HT-29 (cell line): Measurements from ENCODE around the gene PRSS48. TPM values are rescaled to one million over a fixed set of nuclear protein-coding genes. Genes with fewer than 3 reads are reported as not detected.
"Not testable (repeated sequence)": the region's sequence is repeated elsewhere in the genome, so short reads cannot be mapped to it uniquely, and the experiment has no call there.

Source experiments
- DNase-seq: peaks from one replicate; pipeline ENCODE4 v3.0.0-alpha.2; 2015; ENCODE audit warnings: low spot score
- total RNA-seq: library from RNA; depleted of rRNA; stranded (reverse); fragments of >200 nt; shearing (Covaris generic); gene quantifications from 2 replicates; pipeline ENCODE4 v1.2.3, GENCODE V29; 2014; rRNA removed

Gene PRSS48, protein sequence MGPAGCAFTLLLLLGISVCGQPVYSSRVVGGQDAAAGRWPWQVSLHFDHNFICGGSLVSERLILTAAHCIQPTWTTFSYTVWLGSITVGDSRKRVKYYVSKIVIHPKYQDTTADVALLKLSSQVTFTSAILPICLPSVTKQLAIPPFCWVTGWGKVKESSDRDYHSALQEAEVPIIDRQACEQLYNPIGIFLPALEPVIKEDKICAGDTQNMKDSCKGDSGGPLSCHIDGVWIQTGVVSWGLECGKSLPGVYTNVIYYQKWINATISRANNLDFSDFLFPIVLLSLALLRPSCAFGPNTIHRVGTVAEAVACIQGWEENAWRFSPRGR
- total RNA-seq, result not detected in 2 replicates

DNA sequence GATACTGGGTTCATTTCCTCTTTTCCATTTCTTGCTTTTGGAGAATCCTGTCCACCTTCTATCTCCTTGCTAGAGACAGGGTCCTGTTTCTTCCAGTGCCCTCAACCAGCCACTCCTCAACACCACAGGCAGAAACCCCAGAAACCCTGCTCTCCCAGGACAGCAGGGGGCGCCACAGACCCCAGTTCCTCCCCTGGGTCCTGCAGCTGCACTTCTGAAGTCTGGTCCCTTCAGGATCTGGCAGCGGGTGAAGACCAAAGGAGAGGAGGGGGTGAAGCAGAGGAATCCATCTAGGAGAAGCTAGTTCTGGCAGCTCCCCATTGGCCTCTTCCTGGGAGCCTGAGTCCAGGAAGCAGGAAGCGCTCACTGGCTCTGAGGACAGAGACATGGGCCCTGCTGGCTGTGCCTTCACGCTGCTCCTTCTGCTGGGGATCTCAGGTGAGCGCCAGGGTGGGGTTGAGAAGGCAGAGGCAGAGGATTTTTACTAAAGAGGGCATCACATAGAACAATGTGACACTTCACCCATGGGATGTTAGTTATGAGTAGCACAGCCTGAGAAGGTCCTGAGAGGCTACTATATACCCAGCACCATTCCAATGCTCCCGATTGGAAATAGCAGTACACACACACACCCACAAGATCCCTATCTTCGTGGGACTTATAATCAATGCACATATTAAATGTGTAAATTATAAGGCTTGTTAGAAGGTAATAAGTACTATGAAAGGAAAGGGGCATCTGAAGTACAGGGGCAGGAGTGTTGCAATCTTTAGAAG is at the start of gene PRSS48:
Gene PRSS48 (plus strand): TSS at position 375 of the 776 bp plus-strand sequence. CDS start 12 bp downstream, at position 387.
- DNase-seq, result peak; percentile 68

DNA sequence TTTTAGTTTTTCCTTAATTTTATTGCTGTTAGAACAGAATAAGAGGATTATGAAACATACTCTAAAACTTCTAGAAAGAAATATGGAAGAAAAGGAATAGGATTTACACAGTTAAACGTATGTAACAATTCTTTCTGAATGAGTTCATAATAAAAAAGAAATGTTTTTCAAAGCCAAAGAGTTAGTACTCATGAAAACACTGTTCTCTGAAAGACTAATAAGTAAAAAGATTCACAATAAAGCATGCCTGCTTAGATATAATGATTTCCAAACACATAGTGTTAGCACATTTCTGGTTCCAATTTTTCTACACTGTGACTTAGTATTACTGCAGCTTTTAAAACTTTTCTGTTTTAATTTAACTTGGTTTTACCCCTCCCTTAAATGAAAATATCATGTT is 49.8 kb upstream of the PRSS48 start:
- DNase-seq, result no peak

DNA sequence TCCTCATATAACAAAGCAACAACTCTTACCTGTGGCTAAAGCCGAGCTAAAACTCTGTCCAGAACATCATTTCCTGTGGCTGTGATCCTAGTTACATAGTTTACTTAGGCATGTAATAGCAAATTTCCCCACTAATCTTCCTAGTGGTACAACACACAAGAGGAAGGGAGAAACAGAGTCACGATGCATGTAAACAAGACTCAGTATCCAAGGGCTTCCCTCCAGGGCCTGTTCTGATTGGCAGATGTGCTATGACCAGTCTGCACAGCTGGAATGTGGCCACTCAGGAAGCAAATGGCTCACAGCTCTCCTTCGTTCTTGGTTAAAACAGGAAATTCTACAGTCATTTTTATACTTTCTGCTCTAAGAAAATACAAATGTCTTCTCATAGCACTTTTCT is 49.2 kb upstream of the PRSS48 start:
- DNase-seq, result no peak

DNA sequence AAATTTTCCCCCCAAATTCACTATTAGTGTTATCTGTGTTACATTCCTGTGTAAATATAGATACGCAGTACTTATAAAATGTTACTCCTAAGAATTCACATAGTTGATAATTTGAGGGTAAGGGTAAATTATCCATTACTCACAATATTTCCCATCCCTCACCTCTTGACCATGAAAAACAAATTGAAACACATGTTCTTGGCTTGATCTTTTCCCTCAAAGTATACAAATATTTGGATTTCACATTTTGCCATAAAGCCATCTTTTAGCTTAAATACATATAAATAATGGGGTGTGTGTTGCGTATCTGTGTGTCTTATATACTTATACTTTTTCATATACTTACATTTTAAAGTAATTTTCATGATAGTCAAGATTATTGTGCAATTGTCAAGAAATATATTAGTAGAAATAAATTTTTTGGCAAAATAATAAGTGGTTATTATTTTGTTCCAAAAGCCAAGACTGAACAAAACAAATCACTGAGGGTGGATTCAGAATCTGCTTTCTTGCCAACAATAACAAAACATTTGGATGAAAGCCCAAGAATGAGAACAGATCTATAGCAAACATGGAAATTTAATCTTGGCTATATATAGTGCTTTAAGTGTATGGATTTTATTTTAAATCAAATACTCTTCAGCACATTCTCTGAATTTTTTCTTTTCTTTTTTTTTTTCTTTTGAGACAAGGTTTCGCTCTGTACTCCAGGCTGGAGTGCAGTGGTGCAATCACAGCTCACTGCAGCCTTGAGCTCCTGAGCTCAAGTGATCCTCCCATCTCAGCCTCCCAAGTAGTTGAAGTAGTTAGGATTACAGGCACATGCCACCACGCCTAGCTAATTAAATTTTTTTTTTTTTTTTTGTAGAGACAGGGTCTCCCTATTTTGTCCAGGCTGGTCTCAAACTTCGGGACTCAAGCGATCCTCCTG is 48.5 kb upstream of the PRSS48 start:
- no peak for DNase-seq

DNA sequence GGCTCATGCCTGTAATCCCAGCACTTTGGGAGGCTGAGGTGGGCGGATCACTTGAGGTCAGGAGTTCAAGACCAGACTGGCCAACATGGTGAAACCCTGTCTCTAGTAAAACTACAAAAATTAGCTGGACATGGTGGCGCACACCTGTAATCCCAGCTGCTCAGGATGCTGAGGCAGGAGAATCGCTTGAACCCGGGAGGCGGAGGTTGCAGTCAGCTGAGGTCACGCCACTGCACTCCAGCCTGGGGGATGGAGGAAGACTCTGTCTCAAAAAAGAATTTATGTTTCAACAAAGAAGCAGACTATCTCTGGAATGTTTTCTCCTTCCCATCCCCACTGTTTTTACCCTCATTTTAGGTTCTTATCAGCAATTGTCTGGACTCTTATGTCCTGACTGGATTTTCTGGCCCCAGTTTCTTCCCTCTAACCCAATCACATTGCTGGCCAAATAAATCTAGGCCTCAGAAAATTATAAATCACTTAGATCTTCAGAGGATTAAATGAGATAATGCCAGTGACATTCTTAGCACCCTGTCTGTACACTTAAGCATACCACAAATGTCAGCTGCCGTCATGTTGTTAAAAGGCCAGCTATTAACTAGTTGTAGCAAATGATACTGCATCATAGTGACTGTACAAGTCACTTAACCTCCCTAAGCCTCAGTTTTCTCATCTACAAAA is 44.9 kb upstream of the PRSS48 start:
- DNase-seq, result no peak

DNA sequence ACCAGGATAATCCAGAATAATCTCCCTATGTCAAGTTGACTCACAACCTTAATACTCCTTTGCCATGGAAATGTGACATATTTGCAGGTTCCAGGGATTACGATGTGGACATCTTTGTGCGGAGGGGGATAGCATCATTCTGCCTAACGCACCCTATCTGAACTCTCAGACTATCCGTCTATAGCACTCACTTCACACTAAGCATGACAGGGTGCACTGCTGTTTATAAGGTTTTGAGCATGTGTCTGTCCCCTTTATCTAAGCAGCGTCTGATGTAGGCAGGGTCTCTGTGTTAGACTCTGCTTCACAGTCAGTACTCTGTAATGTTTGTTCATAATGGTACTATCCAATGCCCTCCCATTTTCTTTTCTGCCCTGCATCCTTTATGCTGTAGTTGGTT is 43.4 kb upstream of the PRSS48 start:
- DNase-seq, result no peak

DNA sequence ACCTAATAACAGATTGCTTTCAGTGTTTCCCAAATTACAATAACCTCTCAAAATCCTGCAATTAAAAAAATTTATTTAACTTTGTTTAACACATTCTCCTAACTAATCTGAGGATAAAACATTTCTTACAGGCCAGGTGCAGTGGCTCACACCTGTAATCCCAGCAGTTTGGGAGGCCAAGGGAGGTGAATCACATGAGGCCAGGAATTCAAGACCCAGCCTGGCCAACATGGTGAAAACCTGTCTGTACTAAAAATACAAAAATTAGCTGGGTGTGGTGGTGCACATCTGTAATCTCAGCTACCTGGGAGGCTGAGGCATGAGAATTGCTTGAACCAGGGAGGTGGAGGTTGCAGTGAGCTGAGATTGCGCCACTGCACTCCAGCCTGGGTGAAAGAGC is 41.6 kb upstream of the PRSS48 start:
- not testable (repeated sequence) for DNase-seq

DNA sequence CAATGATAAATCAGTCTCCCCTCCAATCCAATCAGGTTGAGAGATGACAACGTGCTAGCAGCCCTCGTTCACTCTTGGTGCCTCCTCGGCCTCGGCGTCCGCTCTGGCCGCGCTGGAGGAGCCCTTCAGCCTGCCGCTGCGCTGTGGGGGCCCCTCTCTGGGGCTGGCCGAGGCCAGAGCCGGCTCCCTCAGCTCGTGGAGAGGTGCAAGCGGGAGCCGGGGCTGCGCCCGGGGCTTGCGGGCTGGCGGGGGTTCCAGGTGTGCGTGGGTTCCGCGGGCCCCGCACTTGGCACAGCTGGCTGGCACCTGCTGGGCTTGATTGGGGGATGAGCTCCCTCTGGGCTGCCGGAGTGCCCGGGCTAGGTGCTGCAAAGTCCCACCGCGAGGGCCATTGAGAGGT is 40.9 kb upstream of the PRSS48 start:
- no peak for DNase-seq

DNA sequence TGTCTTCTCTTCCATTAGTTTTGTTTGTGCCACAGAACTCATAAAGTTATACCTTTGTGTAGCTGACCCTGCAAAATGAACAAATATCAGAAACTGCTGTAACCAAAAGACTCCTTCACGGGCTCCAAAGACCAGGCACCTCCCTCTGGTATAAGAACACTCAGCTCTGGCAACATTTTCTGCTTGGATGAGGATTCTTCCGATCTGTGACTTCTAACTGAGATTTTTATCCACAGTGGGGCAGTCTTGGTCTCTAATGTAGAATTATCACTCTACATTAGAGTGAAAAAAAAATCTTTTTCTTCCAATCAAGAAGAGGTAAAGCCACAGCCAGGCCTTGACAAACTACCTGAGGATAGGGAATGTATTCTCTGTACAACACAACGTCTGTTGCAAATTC is 38.5 kb upstream of the PRSS48 start:
- DNase-seq, result peak; percentile 26

DNA sequence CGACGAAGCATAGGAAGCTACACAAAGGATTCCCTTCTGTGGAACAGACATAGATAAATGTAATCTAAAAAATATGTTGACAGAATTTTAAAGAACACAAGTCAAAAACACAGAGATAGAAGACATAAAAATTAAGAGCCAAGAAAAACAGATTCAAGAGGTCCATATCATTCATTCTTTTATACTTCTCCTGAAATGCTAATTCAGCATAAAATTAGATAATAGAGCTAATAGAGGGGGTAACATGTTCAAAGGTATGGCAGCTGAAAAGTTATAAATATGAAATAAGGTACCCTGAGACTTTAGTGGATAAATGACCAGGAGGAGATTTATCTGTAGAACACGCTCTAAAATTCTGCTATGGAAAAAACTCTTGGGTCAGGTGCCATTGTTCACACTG is 37.4 kb upstream of the PRSS48 start:
- no peak for DNase-seq

DNA sequence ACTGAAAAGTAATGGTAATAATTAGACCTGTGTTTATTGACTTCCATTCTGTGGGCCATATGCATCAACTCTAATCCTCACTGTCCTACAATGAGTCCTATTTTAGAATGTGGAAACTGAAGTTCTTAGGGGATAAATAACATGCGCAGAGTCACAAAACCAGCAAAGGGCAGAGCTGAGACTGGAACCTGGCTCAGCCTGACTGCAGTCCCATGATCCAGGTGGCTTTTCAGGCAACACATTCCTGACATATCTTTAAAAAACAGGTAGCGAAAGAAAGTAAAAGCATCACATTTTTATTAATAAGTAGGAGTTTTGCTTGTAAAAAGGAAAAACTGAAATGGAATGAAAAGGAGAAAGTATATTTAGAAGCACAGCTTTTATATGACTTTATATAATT is 34.7 kb upstream of the PRSS48 start:
- no peak for DNase-seq

DNA sequence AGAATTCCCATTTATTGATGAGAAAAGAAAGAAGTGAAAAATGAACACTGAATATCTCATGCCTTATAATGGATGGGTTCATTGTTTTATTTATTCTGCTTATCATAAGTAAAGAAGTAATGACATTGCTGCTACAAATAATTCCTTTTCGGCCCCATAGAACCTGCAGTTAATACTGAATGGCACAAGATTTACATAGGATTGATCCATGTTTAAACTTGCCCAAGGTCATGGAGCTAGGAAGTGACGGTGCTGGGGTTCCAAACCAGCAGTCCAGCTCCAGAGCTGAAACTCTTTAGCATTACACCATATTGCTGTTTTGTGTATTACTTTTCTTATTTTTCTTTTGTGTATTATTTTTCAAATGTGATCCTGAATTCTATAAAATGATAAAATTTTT is 30.2 kb upstream of the PRSS48 start:
- DNase-seq, result no peak

DNA sequence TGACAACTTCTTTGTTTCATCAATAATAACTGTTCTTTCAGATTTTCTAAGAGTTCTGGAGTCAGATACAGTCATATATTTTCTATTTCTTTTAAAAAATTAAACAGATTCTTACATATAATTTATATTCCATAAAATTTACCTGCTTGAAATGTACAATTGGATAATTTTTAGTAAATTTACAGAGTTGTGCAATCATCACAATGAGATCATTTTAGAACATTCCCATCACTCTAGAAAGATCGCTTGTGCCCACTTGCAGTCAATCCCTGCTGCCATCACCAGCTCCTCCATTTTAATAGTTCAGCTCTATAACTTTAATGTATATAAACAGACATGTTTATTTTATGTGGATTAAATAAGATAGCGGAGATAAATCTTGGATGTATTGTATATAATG is 29.6 kb upstream of the PRSS48 start:
- DNase-seq, result no peak

DNA sequence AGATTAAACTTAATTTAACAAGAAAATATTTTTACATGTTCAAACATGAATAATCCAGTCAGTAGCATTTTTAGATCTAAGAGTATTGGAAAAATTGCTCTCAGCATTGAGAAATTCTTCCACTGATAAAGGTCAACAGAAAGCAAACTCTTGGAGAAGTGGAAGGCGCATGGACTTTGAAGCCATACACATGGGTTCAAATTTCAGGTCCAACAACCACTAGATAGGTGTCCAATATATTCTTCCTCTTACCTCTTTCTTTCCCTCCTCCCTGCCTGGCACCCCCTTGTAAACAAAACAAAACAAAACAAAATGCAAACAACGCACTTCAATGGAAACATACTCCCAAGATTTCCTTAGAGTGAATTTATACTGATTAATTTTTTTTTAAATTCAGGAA is 28.4 kb upstream of the PRSS48 start:
- no peak for DNase-seq

DNA sequence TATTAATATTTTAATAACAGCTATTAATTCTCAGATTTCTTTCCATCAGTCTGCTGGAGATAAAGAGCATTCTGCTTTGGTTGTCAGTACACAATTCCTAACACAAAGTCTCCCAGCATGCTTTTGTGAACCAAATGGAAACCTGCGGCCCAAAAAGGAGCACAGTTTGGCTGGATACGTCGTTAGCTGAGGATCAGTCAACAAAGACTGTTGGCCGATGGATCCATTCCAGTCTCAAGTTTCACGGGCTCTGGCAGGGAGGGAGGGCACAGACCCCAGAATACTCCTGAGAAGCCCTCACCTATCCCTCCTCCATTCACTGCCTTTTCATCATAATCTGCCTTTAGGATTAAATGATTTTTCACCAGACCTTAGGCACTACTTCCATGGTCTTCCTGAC is 26.3 kb upstream of the PRSS48 start:
- no peak for DNase-seq

DNA sequence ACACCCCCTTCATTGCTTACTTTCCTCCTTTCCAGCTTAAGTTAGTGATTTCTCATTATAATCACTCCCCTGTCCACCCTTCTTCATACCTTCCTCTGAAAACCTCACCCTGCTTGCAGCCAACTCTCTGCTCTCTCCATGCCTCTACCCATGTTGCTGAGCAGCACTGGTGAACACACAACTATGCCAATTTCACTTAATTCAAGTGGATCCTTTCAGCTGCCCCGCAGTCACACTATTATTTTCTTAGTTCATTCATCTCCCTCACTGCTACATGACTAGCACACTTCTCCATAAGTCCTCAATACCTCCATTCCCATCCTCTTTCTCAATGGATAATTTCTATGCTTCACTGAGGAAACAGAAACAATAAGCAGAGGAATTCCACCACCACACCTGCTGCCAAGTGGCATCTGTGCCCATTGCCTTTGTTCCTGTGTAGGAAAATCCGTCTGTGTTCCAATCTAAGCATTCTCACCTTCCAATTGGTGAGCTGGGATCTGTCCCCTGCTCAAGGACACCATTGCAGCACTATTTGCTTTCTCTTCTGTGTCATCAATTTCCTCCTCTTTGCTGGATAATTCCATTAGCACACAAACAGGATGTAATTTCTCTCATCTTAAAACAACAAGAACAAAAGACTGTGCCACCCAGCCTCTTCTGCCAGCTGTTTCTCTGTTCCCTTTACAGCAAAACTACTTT is 25.2 kb upstream of the PRSS48 start:
- no peak for DNase-seq

DNA sequence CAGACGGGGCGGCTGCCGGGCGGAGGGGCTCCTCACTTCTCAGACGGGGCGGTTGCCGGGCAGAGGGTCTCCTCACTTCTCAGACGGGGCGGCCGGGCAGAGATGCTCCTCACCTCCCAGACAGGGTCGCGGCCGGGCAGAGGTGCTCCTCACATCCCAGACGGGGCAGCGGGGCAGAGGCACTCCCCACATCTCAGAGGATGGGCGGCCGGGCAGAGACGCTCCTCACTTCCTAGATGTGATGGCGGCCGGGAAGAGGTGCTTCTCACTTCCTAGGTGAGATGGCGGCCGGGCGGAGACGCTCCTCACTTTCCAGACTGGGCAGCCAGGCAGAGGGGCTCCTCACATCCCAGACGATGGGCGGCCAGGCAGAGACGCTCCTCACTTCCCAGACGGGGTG is 21.7 kb upstream of the PRSS48 start:
- DNase-seq, result not testable (repeated sequence)

DNA sequence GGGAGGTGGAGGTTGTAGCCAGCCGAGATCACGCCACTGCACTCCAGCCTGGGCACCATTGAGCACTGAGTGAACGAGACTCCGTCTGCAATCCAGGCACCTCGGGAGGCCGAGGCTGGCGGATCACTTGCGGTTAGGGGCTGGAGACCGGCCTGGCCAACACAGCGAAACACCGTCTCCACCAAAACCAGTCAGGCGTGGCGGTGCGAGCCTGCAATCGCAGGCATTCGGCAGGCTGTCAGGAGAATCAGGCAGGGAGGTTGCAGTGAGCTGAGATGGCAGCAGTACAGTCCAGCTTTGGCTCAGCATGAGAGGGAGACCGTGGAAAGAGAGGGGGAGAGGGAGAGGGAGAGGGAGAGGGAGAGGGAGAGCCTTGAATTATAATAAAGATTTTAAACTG is 21.3 kb upstream of the PRSS48 start:
- DNase-seq, result not testable (repeated sequence)

DNA sequence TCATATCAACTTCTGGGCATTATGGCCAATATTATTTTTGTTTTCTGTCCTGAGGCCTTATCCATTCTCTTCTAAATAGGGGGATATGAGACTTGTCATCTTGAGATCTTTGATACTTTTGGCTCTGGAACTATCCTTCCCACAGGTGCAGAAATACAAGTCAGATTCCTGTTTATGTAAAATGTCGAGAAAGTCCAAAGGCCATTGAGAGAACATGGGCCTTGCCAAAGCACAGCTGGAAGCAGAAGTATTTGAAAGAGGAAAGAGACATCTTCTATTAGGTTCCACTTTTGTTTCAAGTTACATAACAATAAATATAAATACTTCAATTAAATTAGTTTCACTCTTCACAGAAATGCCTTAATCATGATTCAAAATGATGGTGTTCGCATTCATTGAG is 20.8 kb upstream of the PRSS48 start:
- DNase-seq, result no peak

DNA sequence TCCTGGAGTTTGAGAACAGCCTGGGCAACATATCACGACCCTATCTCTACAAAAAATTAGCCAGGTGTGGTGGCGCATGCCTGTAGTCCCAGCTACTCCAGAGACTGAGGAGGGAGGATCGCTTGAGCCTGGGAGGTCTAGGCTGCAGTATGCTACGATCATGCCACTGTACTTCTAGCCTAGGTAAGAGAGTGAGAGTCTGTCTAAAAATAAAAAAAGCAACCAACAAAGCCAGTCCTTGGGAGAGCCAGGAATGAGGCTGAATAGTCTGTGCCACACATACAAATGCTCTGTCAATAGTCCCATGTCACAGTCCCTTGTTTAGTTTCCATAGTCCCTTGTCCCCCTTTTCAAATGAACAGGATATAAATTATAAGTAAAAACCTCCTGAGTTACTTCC is 19.3 kb upstream of the PRSS48 start:
- no peak for DNase-seq

DNA sequence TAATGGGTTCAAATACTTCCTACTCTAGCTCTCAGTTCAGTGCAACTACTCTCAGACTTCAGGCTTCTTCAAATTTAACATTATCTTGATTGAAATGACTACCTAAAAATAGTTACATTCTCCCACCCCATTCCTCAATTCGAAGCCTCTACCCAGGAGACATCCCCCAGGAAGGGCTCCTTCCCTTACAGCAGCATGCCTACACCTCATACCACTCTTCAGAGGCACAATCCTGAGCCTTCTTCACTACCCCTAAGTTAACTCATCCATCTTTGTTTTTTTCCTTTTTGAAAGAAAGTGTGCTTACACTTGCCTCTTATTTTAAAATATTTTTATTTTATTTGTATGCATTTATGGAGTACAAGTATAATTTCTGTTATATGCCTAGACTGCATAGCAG is 17.2 kb upstream of the PRSS48 start:
- DNase-seq, result no peak
